GM20431 (cell line): ENCODE data around the gene PLEKHJ1.

Source experiments
- in situ Hi-C: fragments of 300-500 bp; cut with MseI, MboI; formaldehyde crosslinking; loops from one replicate; pipeline ENCODE4 v1.15.0; 2020; ENCODE audit warnings: low sequenced_read_pairs; ENCODE audit not compliant: unreplicated experiment

PLEKHJ1 gene

DNA sequence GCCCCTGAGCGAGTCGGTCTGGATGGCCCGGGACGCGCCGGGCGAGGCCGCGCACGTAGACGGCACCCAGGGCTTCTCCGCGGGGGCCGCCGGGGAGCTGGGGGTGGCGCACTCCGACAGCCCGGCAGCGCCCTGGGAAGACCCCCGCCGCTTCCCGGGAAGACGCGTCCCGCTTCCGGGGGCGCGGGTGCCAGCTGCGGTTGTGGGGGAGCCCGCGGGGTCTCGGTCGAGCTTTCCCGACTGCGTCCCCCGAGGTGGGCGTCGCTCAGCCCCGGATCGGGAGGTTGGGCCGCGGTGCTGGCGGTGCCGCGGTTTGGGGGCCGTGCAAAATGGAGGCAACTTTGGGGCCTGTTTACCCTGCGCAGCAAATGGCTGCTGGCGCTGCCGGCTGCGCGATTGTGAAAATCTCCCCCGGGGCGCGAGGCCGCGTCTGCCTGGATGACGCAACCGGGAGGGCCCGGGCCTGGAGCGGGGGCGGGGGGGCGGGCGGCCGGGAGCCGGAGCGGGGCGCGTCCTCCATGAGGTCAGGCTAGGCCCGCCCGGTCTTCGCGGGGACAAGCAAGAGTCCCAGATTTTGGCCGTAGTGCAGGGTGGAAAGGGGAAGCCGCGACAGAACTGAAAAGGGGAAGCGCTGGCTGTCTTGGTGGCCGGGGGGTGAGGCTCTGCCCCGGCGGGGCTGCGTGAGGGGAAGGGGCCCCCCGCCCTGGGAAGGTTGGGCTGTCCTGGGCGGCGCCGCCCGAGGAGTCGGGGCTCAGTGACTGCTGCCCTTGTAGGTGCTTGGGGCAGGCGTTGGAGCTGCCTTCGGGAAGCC lies 34.5 kb upstream of the PLEKHJ1 start:
- in situ Hi-C loops, result no loop called here

DNA sequence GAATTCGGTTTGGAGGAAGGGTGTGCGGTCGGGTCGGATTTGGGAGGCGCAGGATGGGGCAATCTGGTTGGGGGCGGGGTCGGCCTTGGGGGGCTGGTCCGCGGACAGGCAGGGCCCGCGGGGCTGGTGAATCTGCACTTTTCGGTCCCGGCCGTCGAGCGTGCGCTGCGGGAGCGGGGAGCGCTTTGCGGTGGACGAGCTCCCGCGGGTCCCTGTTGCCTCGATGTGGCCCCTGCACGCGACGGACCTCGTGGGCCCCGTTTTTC lies 34.0 kb upstream of the PLEKHJ1 start:
- in situ Hi-C loops, result no loop called here

DNA sequence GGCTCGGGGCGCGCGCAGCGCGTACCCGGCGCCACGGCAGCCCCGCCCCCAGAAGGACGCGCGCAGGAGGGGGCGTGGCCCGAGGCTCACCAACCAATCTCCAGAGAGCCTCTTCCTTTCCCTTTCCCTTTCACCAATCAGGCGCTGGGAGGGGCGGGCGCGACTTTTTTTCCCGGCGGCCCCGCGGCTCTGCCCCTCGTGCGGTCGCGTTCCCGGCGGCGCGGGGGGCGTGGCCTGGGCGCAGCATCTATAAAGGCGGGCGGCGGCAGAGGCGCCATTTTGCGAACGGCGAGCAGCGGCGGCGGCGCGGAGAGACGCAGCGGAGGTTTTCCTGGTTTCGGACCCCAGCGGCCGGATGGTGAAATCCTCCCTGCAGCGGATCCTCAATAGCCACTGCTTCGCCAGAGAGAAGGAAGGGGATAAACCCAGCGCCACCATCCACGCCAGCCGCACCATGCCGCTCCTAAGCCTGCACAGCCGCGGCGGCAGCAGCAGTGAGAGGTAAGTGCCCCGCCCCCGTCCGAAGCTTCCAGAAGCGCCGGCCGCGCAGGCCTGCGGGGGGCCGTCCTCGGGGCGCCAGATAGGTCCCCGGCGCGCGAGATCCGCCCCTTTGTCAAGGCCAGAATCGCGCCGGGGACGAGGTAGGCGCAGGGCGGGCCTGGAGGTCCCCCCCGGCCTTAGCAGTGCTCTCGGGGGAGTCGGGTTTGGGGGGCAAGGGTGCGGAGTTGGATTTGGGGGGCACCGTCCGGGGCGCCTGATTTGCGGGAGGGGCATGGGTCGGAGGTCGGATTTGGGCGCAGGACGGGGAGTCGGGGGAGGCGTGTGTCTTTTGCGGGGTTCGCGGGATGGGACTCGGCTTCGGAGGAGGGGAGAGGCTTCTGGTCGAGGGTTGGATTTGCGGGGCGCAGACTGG lies 33.4 kb upstream of the PLEKHJ1 start:
- in situ Hi-C loops, result no loop called here

DNA sequence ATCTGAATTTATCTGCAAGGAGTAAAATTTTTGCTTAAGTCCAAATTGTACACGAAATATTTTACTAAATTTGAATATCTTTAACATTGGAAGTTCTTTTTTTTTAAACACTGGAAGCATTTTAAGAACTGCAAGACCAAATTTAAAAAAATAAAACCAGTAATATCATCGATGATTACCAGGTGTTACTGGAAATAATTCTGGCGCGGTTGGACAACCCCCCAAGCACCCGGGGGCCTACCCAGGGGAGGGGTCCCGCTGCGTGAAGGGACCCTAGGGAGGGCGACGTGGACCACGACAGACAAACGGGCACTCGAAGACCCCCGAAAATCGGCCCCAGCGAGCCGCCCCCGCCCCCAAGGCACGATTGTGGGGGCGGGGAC lies 32.7 kb upstream of the PLEKHJ1 start:
- in situ Hi-C loops, result no loop called here

DNA sequence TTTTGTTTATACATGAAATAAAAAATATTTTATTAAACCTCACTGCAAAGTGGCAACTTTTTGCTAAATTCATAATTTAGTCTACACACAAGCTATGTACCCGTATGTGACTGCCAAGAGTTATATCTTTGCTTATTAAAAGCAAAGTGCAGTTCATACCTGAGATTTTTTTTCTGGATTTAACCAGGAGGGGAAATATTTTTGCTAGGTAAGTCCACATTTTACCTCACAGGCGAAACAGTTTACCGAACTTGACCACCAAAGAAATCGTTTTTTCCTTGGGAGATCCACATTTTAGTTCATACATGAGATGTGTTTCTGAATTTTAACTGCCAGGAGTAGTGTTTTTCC lies 32.3 kb upstream of the PLEKHJ1 start:
- in situ Hi-C loops, result no loop called here

DNA sequence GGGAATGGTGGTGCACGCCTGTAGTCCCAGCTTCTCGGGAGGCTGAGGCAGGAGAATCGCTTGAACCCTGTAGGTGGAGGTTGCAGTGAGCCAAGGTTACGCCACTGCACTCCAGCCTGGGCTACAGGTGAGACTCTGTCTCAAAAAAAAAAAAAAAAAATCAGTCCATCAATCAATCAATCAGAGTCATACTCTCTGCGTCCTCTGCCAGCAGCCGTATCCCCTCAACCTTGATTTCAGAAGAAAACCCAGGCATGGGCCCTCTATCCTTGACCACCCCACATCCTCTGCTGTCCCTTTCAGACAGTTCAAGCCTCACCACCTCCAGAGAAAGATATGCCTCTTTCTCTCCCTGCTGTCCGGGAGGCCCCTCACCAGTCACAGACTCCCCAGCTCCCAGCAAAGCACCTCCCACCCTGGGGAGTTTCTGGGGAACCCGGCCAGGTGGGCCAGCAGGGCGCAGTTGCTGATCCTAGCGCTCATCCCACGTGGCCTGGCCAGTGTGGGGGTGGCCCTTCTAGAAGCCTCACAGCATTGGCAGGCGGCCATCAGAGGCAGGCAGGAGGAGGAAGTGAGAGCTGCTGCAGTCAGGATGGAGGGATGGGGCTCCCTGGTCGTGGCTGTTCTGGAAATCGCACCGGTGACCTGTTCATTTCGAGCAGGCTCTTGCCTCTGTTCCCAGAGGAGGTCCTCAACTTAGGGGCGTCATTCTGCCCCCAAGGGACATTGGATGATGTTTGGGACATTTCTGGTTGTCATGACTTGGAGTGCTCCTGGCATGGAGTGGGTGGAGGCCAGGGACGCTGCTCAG lies 30.3 kb upstream of the PLEKHJ1 start:
- in situ Hi-C loops, result no loop called here

DNA sequence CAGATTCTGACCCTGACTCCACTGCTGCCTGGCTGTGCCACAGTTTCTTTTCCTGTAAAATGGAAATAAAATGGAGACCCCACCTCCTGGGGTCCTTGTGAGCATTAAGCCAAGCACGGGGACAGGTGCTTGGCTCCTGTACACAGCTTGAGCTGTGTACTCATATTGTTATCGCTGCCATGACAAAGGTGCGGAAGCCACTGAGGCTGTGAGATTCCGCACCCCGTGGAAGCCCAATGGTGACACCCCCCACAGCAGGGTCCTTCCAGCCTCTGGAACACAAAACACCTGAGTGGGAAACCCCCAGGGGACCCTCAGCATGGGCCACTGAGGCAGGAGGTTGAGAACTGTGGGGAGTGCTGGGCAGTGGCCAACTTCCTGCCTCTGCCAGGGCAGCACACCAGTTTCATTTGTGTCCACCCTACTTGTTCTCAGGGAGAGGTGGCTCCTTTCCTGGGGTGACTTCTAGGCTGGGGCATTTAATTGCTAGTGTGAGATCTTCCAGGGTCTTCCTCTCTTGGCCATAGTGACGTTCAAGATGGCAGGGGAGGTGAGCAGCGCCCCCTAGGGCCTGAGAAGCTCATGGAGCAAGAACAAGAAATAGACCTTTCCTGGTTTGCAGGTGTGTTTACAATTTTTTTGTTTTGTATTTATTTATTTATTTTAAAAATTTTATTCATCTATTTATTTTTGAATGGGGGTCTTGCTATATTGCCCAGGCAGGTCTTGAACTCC lies 25.5 kb upstream of the PLEKHJ1 start:
- in situ Hi-C loops, result no loop called here

DNA sequence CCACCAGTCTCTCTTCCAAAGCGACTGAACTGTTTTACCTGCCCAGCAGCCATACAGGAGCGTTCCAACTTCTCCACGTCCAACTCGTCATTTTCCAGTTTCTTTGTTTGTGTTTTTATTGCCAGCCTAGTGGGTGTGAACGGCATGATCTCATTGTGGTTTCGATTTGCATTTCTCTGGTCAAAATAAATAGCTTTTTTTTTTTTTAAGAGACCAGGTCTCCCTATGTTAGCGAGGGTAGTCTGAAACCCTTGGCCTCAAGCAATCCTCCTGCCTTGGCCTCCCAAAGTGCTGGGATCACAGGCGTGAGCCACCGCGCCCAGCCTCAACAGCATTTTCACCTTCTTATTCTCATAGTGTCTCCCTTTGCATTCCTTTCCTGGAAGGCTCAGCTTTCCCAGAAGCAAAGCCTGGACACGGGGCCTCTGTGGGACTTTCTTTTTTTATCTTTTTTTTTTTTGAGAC lies 24.2 kb upstream of the PLEKHJ1 start:
- in situ Hi-C loops, result no loop called here

DNA sequence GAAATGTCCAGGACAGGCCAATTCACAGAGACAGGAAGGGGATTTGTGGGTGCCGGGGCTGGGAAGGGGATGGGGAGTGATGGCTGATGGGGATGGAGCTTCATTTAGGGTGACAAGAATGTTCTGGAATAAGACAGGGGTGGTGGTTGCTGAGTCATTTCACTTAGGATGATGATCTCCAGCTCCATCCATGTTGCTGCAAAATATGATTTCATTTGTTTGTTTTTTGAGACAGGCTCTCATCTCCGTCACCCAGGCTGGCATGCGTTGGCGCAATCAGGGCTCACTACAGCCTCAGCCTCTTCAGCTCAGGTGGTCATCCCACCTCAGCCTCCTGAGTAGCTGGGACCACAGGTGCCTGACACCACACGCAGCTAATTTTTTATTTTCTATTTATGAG lies 23.2 kb upstream of the PLEKHJ1 start:
- in situ Hi-C loops, result no loop called here

DNA sequence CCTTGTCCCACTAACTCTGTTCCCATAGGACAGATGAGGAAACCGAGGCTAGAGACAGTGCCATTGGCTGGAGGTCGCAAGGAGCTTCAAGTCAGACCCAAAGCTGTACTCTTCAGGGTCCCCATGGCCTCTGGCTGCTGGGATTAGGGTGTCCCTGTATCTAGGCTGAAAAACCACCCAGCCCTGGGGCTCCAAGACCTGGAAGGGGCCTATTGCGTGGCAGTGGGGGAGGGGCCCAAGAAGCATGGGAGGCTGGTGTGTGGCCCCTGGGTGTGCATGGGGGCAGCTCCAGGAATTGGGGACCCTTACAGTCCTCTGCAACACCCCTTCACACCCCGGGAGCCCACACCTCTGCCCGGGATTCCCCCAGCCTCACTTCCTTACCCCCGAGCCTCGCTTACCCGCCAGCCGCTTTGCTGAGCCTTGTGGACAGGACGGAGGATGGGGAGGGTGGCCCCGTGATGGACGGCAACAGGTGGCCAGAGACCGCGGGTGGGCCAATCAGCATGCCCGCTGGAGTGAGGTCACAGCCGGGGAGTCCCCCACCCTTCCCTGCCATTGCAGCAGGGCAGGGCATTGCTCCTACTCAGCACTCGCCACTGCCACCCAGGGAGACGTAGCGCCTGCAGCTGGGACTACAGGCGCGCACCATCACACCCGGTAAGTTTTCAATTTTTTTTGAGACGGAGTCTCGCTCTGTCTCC lies 20.0 kb upstream of the PLEKHJ1 start, which contains the start of gene JSRP1:
TSS of gene JSRP1 (minus strand) at position 436 of the 704 bp plus-strand sequence. CDS start 1,103 bp downstream, outside the sequence.
- in situ Hi-C loops, result no loop called here

DNA sequence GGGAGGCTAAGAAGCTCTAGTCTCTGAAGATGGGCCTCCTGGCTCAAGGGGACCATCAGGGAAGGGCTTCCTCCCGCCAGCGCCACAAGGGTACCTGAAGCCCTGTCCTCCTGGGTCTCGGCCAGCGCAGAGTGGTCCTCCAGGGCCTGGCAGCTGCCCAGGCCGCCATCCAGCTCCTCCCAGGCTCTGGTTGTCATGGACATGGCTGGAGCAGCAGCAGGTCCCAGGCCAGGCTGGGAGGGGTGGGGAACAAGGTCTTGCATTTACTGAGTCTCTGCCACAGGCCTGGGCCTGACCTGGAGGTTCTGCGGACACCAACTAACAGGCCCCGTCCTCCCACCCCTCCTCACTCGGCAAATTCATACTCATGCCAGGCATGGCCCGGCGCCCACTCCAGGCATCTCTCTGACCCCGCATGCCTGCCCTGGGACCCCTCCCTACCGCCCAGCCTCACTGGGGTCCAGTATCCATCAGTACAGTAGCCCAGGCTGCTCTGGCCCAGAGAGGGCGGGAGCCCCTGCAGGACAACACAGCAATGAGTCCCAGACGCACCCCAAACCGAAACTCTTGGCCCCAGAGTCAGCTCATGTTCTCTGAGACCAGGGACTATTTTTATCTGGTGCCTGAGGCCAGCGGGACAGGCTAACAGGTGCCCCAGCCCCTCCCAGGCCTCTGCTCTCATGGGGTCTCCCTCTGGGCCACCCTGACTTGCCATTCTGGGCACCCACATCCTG lies 19.1 kb upstream of the PLEKHJ1 start:
- in situ Hi-C loops, result no loop called here

DNA sequence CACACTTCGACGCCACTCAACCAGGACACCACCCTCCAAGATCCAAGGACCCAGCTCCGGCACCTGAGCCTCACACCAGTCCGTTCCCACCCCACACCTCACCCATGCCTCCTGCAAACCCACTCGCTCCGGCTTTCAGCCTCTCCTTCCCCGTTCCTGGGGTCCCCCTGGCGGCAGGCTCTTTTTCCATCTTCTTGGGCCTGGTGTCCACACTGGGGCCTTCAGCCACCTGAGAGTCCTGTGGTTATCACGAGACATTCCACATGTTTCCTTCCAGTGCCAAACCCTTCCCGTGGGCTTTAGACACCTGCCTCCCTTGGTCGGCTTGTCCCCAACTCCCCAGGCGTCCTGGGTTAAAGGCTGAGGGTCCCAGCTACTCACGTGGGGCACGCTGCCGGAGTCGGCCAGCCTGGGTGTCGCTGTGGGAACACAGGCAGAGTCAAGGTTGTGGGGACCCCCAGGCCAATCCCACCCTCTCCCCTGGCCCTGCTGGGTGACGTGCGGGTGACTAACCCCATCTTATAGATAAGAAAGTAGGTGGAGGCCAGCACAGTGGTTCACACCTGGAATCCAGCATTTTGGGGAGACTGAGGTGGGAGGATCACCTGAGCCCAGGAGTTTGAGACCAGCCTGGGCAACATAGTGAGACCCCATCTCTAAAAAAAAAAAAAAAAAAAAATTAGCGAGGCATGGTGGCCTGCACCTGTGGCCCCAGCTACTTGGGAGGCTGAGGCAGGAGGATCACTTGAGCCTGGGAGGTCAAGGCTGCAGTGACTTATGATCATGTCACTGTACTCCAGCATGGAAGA lies 18.1 kb upstream of the PLEKHJ1 start:
- in situ Hi-C loops, result no loop called here

DNA sequence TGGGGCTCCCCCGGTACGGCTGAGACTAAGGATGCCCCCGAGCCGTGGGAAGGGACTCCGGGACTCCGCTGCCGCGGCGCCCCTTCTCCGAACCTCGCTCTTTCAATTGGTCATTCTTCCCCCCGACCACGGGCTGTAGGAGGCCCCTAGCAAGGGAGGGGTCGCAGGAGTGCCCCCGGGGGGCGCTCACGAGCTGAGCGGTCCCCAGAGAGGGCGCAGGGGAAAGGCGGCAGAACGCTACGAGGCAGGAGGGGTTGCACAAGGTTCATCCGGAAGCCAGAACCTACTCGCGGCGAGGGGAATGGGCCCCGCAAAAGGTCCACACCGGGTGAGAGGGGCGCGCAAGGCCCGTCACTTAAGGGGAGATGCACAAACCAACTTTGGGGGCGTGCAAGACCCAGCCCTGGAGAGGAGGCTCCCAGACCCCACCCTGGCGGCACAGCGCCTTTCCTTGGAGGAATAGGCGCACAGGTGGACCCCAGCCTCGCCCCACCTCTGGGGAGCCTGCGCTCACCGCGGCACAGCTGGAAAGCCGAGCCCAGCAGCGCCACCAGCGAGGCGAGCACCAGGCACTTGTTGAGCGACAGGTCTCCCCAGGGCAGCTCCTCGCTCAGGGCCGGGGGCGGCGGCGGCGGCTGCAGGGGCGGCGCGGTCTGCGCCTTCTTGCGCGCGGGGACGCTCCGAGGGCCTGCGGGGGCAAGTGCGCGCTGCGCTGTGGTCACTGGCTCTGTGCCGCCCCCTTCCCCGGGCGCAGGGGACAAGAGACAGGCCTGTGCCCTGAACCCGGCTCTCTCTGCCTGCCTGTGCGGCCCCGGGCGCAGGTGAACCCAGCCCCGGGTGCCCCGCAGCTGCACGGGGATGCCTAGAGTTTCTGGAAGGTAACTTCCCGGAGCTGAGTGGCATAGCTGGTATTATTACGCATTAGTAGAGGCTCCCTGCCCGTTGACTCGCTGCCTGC lies 17.3 kb upstream of the PLEKHJ1 start:
- in situ Hi-C loops, result no loop called here

DNA sequence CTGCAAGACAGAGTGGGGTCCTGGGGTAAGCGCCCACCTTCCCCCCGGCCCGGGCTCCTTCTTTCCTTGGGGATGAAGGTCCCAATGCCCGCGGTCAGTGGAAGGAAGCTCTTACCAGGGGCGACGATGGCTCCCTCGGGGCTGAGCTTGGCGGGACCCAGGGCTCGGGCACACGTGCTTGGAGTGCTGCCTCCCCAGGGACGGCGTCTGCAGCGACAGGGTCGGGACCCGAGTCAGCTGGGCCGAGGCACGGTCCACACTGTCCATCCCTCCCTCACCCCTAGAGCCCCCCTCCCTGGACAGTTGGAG lies 16.6 kb upstream of the PLEKHJ1 start:
- in situ Hi-C loops, result no loop called here

DNA sequence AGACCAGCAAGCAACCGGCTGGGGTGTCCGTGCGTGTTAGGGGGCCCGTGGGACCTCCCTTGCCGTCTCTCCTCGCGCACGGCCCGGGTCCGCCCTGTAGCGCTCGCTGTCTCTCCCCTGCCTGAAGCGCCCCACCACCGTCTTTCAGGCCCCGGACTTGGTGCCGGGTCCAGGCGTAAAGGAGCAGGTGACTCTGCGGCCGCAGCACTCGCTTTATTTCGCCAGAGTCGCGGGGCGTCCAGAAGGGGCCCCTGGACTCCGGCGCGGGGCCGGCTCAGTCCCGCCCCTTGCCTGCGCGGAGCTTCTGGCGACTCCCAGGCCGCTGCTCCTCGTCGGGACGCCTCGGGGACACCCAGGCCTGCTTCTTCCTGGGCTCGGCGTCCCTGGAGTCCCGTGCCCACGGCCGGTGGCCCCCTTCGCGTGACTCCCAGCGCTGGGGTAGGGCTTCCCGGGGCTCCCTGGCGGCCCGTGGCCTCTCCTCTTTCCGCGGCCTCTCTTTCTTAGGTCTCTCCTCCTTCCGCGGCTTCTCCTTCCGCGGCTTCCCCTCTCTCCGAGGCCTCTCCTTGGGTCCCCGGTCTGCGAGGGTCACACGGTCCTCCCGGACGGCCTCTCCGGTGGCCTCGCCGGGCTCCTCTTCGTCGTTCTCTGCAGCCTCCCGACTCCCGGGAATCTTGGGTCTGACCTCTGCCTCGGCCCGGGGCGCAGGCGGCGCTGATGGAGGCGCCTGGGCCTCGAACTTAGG lies 16.1 kb upstream of the PLEKHJ1 start:
- in situ Hi-C loops, result no loop called here
